IMR-90 (cell line): ENCODE measurements around the gene RPRML. TPM values are rescaled to one million over a fixed set of nuclear protein-coding genes. Genes with fewer than 3 reads are reported as not detected.

Experiments used
- ATAC-seq: fragments of 200-7000 bp; cut with Tn5 transposase; 2 replicates; pipeline ENCODE4 v1.9.1; 2020; ENCODE audit warnings: low read depth, mild to moderate bottlenecking, moderate library complexity
- BruUV-seq: library from RNA; stranded (reverse); fragments of 400-500 nt; replicated peaks from 2 replicates; lab custom pipeline; 2021; lab: Mats Ljungman, UMichigan
- CTCF ChIA-PET: fragments of 300-600 bp; formaldehyde crosslinking; extraction: SDS; loops from one replicate; lab custom pipeline; 2021; ENCODE audit warnings: antibody characterized with exemption; lab: Yijun Ruan, JAX
- POLR2A ChIA-PET: fragments of 300-600 bp; sonication (Branson Sonifier 250); formaldehyde crosslinking; loops from one replicate; lab custom pipeline; 2022; ENCODE audit warnings: antibody characterized with exemption; ENCODE audit not compliant: unreplicated experiment; lab: Charles Lee
- DNase-seq: peaks from one replicate; pipeline ENCODE4 v3.0.0; 2013
- H2AFZ ChIP-seq: replicated peaks from 2 replicates; pipeline ENCODE3; 2013; ENCODE audit warnings: low read length, mild to moderate bottlenecking; ENCODE audit not compliant: poor library complexity
- H2AK5ac ChIP-seq: 2 replicates; pipeline ENCODE4 v1.6.1; 2013; ENCODE audit warnings: low read depth, low read length, inconsistent platforms
- H2AK9ac ChIP-seq: replicated peaks from 2 replicates; pipeline ENCODE3; 2013; ENCODE audit warnings: mild to moderate bottlenecking, low read depth, low read length, moderate library complexity; ENCODE audit not compliant: poor library complexity
- H2BK120ac ChIP-seq: 2 replicates; pipeline ENCODE4 v1.6.1; 2013; ENCODE audit warnings: low read depth, low read length, inconsistent platforms
- H2BK15ac ChIP-seq: 3 replicates; pipeline ENCODE4 v1.6.1; 2013; ENCODE audit warnings: low read depth, low read length, inconsistent platforms
- H2BK20ac ChIP-seq: 2 replicates; pipeline ENCODE4 v1.6.1; 2013; ENCODE audit warnings: low read depth, mild to moderate bottlenecking, inconsistent platforms, low read length, moderate library complexity
- H2BK5ac ChIP-seq: 2 replicates; pipeline ENCODE4 v1.6.1; 2013; ENCODE audit warnings: mild to moderate bottlenecking, low read depth, low read length, inconsistent platforms; ENCODE audit not compliant: poor library complexity, severe bottlenecking
- H3K14ac ChIP-seq: replicated peaks from 2 replicates; pipeline ENCODE4 v1.6.1; 2013; ENCODE audit warnings: low read depth, low read length, inconsistent platforms
- H3K18ac ChIP-seq: 2 replicates; pipeline ENCODE4 v1.6.1; 2013; ENCODE audit warnings: low read depth, low read length, control low read depth
- H3K23ac ChIP-seq: 2 replicates; pipeline ENCODE4 v1.6.1; 2013; ENCODE audit warnings: low read depth, low read length, inconsistent platforms
- H3K27ac ChIP-seq: 2 replicates; pipeline ENCODE4 v1.5.1; 2013; ENCODE audit warnings: mild to moderate bottlenecking, control low read depth, low read length; ENCODE audit not compliant: insufficient read depth
- H3K27me3 ChIP-seq: 2 replicates; pipeline ENCODE4 v1.6.1; 2013; ENCODE audit warnings: low read length; ENCODE audit not compliant: control insufficient read depth, insufficient read depth
- H3K36me3 ChIP-seq: 2 replicates; pipeline ENCODE4 v1.6.1; 2013; ENCODE audit warnings: low read length, mixed read lengths; ENCODE audit not compliant: control insufficient read depth, insufficient read depth
- H3K4ac ChIP-seq: 2 replicates; pipeline ENCODE4 v1.6.1; 2013; ENCODE audit warnings: low read depth, low read length, inconsistent platforms
- H3K4me1 ChIP-seq: 2 replicates; pipeline ENCODE4 v1.6.1; 2013; ENCODE audit warnings: low read length, mixed read lengths; ENCODE audit not compliant: control insufficient read depth, insufficient read depth
- H3K4me2 ChIP-seq: 2 replicates; pipeline ENCODE4 v1.6.1; 2013; ENCODE audit warnings: low read depth, mild to moderate bottlenecking, control low read depth, low read length, moderate library complexity
- H3K4me3 ChIP-seq: 2 replicates; pipeline ENCODE4 v1.5.1; 2013; ENCODE audit warnings: low read depth, mild to moderate bottlenecking, control low read depth, low read length, moderate library complexity; ENCODE audit not compliant: insufficient read depth
- H3K56ac ChIP-seq: 2 replicates; pipeline ENCODE4 v1.6.1; 2013; ENCODE audit warnings: low read length, inconsistent platforms; ENCODE audit not compliant: insufficient read depth; ENCODE audit errors: extremely low read depth
- H3K79me1 ChIP-seq, 2 experiments: 2 replicates each; pipeline ENCODE4 v1.6.1; 2013; ENCODE audit warnings: low read length in 2 of 2, inconsistent platforms in 1 of 2, low read depth in 1 of 2
- H3K9ac ChIP-seq: 2 replicates; pipeline ENCODE4 v1.6.1; 2013; ENCODE audit warnings: low read depth, low read length, control low read depth
- H3K9me1 ChIP-seq: 2 replicates; pipeline ENCODE4 v1.6.1; 2013; ENCODE audit warnings: low read length, inconsistent platforms; ENCODE audit not compliant: insufficient read depth
- H3K9me3 ChIP-seq: 2 replicates; pipeline ENCODE4 v1.6.1; 2013; ENCODE audit warnings: low read length; ENCODE audit not compliant: control insufficient read depth, insufficient read depth
- H4K20me1 ChIP-seq: 2 replicates; pipeline ENCODE4 v1.6.1; 2013; ENCODE audit warnings: low read length, inconsistent platforms; ENCODE audit not compliant: insufficient read depth
- H4K5ac ChIP-seq: 2 replicates; pipeline ENCODE4 v1.6.1; 2013; ENCODE audit warnings: mild to moderate bottlenecking, low read depth, low read length, control low read depth
- H4K8ac ChIP-seq, 2 experiments: 2 replicates each; pipeline ENCODE4 v1.6.1; 2013; ENCODE audit warnings: low read depth in 2 of 2, low read length in 2 of 2, control low read depth in 1 of 2, inconsistent platforms in 1 of 2
- H4K91ac ChIP-seq: 2 replicates; pipeline ENCODE4 v1.6.1; 2013; ENCODE audit warnings: low read depth, low read length, inconsistent platforms; ENCODE audit not compliant: insufficient read depth
- CHD1 ChIP-seq: IDR thresholded peaks from 2 replicates; pipeline ENCODE4 v1.6.1; 2012; ENCODE audit warnings: low read depth, low read length, improper control_type of control experiment
- ELK1 ChIP-seq: fragments of 150-350 bp; IDR thresholded peaks from 2 replicates; pipeline ENCODE4 v1.6.1; 2016; ENCODE audit warnings: low read depth, mild to moderate bottlenecking, low read length, moderate library complexity, borderline replicate concordance
- FOS ChIP-seq: fragments of 150-350 bp; IDR thresholded peaks from 2 replicates; pipeline ENCODE4 v1.6.1; 2016; ENCODE audit warnings: low read depth, low read length
- MAFK ChIP-seq: IDR thresholded peaks from 2 replicates; pipeline ENCODE4 v1.6.1; 2012; ENCODE audit warnings: low read depth, low read length, improper control_type of control experiment
- MXI1 ChIP-seq: IDR thresholded peaks from 2 replicates; pipeline ENCODE4 v1.6.1; 2012; ENCODE audit warnings: low read depth, mild to moderate bottlenecking, low read length, moderate library complexity, borderline replicate concordance
- NFE2L2 ChIP-seq: fragments of 150-350 bp; IDR thresholded peaks from 2 replicates; pipeline ENCODE4 v1.6.1; 2016; ENCODE audit warnings: low read depth, mild to moderate bottlenecking, low read length
- POLR2A ChIP-seq: IDR thresholded peaks from 2 replicates; pipeline ENCODE4 v1.6.1; 2012; ENCODE audit warnings: mild to moderate bottlenecking, low read depth, low read length
- WGBS, 2 experiments: methylation state at CpG; one replicate each; pipeline versions ENCODE4 v1.1.5 to v1.1.7; 2013; ENCODE audit warnings: missing lambda C conversion rate in 2 of 2; ENCODE audit not compliant: insufficient read length in 1 of 2; ENCODE audit errors: extremely low coverage in 2 of 2; 5-methylcytosine and 5-hydroxymethylcytosine counted together
- dilution Hi-C: fragments of 300-500 bp; cut with HindIII; formaldehyde crosslinking; loops from one replicate; pipeline ENCODE4 v1.14.3; 2018; ENCODE audit warnings: low sequenced_read_pairs; ENCODE audit not compliant: unreplicated experiment
- in situ Hi-C: fragments of 300-500 bp; cut with MboI; formaldehyde crosslinking; loops from 3 replicates; pipeline ENCODE4 v1.14.3; 2019; ENCODE audit warnings: low sequenced_read_pairs, inconsistent platforms, mixed read lengths
- intact Hi-C: fragments of 100-400 bp; cut with micrococcal nuclease; formaldehyde crosslinking; loops from 2 replicates; pipeline ENCODE4 v1.10.0; 2022
- polyA plus RNA-seq, 3 experiments: library from polyadenylated mRNA; depleted of rRNA; stranded (reverse); fragments of >200 nt; gene quantifications; 2 replicates each; pipeline ENCODE4 v1.2.3, GENCODE V29; 2012; ENCODE audit warnings: low replicate concordance in 1 of 3
- total RNA-seq: library from RNA; depleted of rRNA; stranded (reverse); fragments of >200 nt; gene quantifications from 2 replicates; pipeline ENCODE4 v1.2.3, GENCODE V29; 2012

Gene RPRML
- total and polyA plus RNA-seq, 2 of the 4 experiments (the other 2 are of a cell fraction), result not detected

- Histone ChIP-seq H4K20me1 (no peaks in the 10 kb centered on the region), H3K27ac (no peak overlapping the region), H2BK15ac (no peak overlapping the region; the same call in 2 of the 3 replicates), H2BK20ac (no peak overlapping the region), H3K56ac (no peak overlapping the region), H3K36me3 (no peaks in the 10 kb centered on the region), H3K27me3 (peaks cover 16% of the 10 kb centered on the region), H2BK5ac (no peak overlapping the region), H3K9me1 (no peaks in the 10 kb centered on the region; the same call in 1 of the 2 replicates), H2AFZ (no peak overlapping the region), H3K18ac (no peak overlapping the region), H2AK9ac (no peak overlapping the region), H4K5ac (no peak overlapping the region), H3K9me3 (peaks cover 2% of the 10 kb centered on the region; the same call in 1 of the 2 replicates), H2AK5ac (no peak overlapping the region), H3K4me2 (no peak overlapping the region), H4K91ac (no peak overlapping the region), H3K9ac (no peak overlapping the region), H3K4ac (no peak overlapping the region), H3K14ac (no peak overlapping the region), H3K23ac (no peak overlapping the region), H2BK120ac (no peak overlapping the region), H3K4me1 (peaks cover 2% of the 10 kb centered on the region), H3K4me3 (no peak overlapping the region), H3K79me1 (no peaks in the 10 kb centered on the region), H4K8ac (no peak overlapping the region)
- no peak for TF ChIP-seq ELK1
- no peak for TF ChIP-seq NFE2L2
- TF ChIP-seq POLR2A, result no peak
- no peak for TF ChIP-seq MXI1
- TF ChIP-seq FOS, result no peak
- TF ChIP-seq MAFK, result no peak
- TF ChIP-seq CHD1, result no peak
- dilution Hi-C loops, result no loop called here
- no TSS peak for BruUV-seq
- intact Hi-C loops, result loop anchor here (5.0 kb wide), 1 partner anchor 42 kb away; no protein-coding TSS in a partner anchor
- ATAC-seq (no peak), DNase-seq (no peak)
- CTCF ChIA-PET, result no interaction called here
- in situ Hi-C loops, result no loop called here
- POLR2A ChIA-PET, result no interaction called here
- no CpG with 5 or more reads among the region's 2 CpGs for WGBS, 2 experiments
Measured at GRCh38 chr17:46960152-46960551, 18.9 kb downstream of the RPRML start.
